Measurements from ENCODE around the gene DNAJC5. TPM values are rescaled to one million over a fixed set of nuclear protein-coding genes. Genes with fewer than 3 reads are reported as not detected.
A peak's percentile ranks its signal among the peaks of the same experiment; 100 is the strongest.

Gene DNAJC5
- total RNA-seq, 3 donors from 2014 or later = 57.5 to 65.9 (median 65.4) TPM

GRCh38 chr20:63935447-63935846 lies 40.5 kb downstream of the DNAJC5 start:
- ATAC-seq (no peak), DNase-seq (no peak)
- no peak for TF ChIP-seq CTCF (IDR thresholded peaks at IDR 0.05)
- Histone ChIP-seq H3K36me3 (ENCODE audit: low read depth) (peaks cover 6% of the 10 kb centered on the region), H3K4me1 (ENCODE audit: low read depth) (no peaks in the 10 kb centered on the region), H3K9me3 (no peaks in the 10 kb centered on the region), H3K4me3 (no peak overlapping the region)
- intact Hi-C loops (cut with DNase I, micrococcal nuclease) = no loop called here

DNA sequence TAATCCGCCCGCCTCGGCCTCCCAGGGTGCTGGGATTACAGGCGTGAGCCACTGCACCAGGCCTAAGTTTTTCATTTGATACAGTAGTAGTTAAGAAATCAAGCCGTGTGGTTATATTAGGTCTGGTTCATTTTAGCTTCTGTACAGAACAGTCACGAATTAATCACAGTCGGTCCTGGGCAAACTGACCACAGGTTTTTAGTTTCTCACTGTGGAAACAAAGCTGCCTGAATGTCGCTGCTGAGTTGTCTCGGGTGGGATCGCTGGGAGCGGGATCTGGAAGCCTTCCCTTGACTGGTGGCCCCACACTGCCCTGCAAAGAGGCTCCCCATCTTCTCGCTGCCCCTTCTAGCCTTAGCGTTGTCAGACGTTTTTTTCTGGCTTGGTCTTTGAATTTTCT lies 42.7 kb downstream of the DNAJC5 start:
- ATAC-seq = no peak
- no peaks in the 10 kb centered on the region for H3K36me3 ChIP-seq (ENCODE audit: low read depth)

GRCh38 chr20:63939061-63939935 lies 44.4 kb downstream of the DNAJC5 start:
- no peak for ATAC-seq
- no peaks in the 10 kb centered on the region for H3K4me1 ChIP-seq (ENCODE audit: low read depth)
- no peaks in the 10 kb centered on the region for H3K36me3 ChIP-seq (ENCODE audit: low read depth)
- no peak for TF ChIP-seq CTCF (IDR thresholded peaks at IDR 0.05)
- no peak overlapping the region for H3K4me3 ChIP-seq
- no peaks in the 10 kb centered on the region for H3K9me3 ChIP-seq
- no peak for DNase-seq
- intact Hi-C loops (cut with DNase I, micrococcal nuclease) = no loop called here

More for the DNA sequence above, 42.7 kb downstream of the DNAJC5 start:
- intact Hi-C loops (cut with DNase I, micrococcal nuclease) = no loop called here
- Histone ChIP-seq H3K4me3 (no peak overlapping the region), H3K9me3 (no peaks in the 10 kb centered on the region), H3K4me1 (ENCODE audit: low read depth) (no peaks in the 10 kb centered on the region)
- TF ChIP-seq CTCF (IDR thresholded peaks at IDR 0.05) = no peak
- no peak for DNase-seq

GRCh38 chr20:63940071-63940471 lies 45.1 kb downstream of the DNAJC5 start:
- Histone ChIP-seq H3K4me3 (no peak overlapping the region), H3K9me3 (no peaks in the 10 kb centered on the region), H3K36me3 (ENCODE audit: low read depth) (no peaks in the 10 kb centered on the region), H3K4me1 (ENCODE audit: low read depth) (no peaks in the 10 kb centered on the region)
- intact Hi-C loops (cut with DNase I, micrococcal nuclease) = no loop called here
- TF ChIP-seq CTCF (IDR thresholded peaks at IDR 0.05) = no peak
- ATAC-seq = no peak
- DNase-seq = peak in 2 of 3 donors; percentile 37 to 57

DNA sequence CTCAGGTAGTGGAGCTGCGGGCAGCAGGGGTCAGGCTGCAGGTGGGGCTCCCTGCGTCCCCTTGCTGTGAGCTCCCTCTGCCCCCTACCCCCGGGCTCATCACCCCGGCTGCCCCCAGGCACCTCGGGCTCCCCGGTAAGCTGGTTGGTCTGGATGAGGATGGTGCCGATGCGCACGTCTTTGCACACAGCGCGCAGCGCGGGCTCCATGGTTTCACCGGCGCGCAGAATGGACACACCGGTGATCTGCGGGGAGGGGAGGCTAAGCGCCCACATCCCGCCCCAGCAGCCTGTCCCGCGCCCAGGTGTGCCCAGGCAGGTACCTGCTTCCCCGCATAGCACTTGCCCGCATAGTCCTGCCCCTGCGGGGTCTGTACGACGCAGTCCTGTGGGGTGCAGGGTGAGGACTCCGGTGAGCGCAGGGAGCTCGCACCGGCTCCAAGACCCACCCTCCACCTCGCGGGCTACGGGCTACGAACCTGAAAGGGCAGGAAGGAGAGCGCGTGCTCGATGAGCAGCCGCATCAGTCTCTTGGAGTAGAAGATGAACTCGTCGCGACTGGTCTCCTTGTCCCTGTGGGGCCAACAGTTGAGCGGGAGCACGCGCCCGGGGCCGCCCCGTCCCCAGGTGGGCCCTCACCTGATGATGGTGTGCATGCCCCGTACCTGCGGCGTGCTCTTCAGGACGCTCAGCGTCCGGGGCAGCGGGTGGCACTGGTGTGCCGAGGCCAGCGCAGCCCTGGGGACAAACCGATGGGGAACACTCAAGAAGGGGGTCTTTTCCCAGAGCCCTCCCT lies 45.7 kb downstream of the DNAJC5 start:
- no peak overlapping the region for H3K4me3 ChIP-seq
- DNase-seq (peak in 2 of 3 donors; percentile 35 to 57), ATAC-seq (no peak)
- no peak for TF ChIP-seq CTCF (IDR thresholded peaks at IDR 0.05)
- no peaks in the 10 kb centered on the region for H3K4me1 ChIP-seq (ENCODE audit: low read depth)
- no peaks in the 10 kb centered on the region for H3K36me3 ChIP-seq (ENCODE audit: low read depth)
- H3K9me3 ChIP-seq = no peaks in the 10 kb centered on the region
- intact Hi-C loops (cut with DNase I, micrococcal nuclease) = no loop called here
